GM23338 (cell line): ENCODE measurements around the gene ADAMTSL5.

Experiments
- CREB1 ChIP-seq: fragments of 250-450 bp; sonication (Bioruptor Pico); IDR thresholded peaks from 2 replicates; pipeline ENCODE4 v1.5.0; 2020; ENCODE audit warnings: low read depth, mild to moderate bottlenecking, moderate library complexity
- EZH2 ChIP-seq: fragments of 200-600 bp; sonication (generic); IDR thresholded peaks from one replicate; pipeline ENCODE4 v1.8.0; 2017; ENCODE audit warnings: antibody characterized with exemption, mild to moderate bottlenecking, low read depth; ENCODE audit not compliant: unreplicated experiment
- EZH2phosphoT487 ChIP-seq: fragments of 200-600 bp; sonication (generic); IDR thresholded peaks from one replicate; pipeline ENCODE4 v1.8.1; 2018; ENCODE audit warnings: antibody characterized with exemption; ENCODE audit not compliant: unreplicated experiment
- POLR2AphosphoS5 ChIP-seq: IDR thresholded peaks from 2 replicates; pipeline ENCODE4 v1.6.1; 2016; ENCODE audit warnings: antibody characterized with exemption, low read depth
- ZNF114 ChIP-seq: fragments of 250-450 bp; sonication (Bioruptor Pico); IDR thresholded peaks from 2 replicates; pipeline ENCODE4 v1.5.0; 2020; ENCODE audit warnings: mild to moderate bottlenecking, moderate library complexity
- ZNF331 ChIP-seq: fragments of 250-450 bp; sonication (Bioruptor Pico); IDR thresholded peaks from 2 replicates; pipeline ENCODE4 v1.5.0; 2020; ENCODE audit warnings: low read depth, mild to moderate bottlenecking, moderate library complexity
- TF ChIP-seq, protein P1 (sequence below), 2 experiments: fragments of 200-600 bp in 1 of 2; sonication (generic) in 1 of 2; conservative IDR thresholded peaks; 2 replicates each; pipeline versions ENCODE4 v1.5.1 to v1.6.1; 2016 to 2017; ENCODE audit warnings: antibody characterized with exemption in 2 of 2, low read depth in 2 of 2, mild to moderate bottlenecking in 2 of 2, moderate library complexity in 1 of 2
- TF ChIP-seq, protein P2 (sequence below): IDR thresholded peaks from one replicate; pipeline ENCODE4 v1.6.1; 2018; ENCODE audit warnings: antibody characterized with exemption; ENCODE audit not compliant: unreplicated experiment

DNA sequence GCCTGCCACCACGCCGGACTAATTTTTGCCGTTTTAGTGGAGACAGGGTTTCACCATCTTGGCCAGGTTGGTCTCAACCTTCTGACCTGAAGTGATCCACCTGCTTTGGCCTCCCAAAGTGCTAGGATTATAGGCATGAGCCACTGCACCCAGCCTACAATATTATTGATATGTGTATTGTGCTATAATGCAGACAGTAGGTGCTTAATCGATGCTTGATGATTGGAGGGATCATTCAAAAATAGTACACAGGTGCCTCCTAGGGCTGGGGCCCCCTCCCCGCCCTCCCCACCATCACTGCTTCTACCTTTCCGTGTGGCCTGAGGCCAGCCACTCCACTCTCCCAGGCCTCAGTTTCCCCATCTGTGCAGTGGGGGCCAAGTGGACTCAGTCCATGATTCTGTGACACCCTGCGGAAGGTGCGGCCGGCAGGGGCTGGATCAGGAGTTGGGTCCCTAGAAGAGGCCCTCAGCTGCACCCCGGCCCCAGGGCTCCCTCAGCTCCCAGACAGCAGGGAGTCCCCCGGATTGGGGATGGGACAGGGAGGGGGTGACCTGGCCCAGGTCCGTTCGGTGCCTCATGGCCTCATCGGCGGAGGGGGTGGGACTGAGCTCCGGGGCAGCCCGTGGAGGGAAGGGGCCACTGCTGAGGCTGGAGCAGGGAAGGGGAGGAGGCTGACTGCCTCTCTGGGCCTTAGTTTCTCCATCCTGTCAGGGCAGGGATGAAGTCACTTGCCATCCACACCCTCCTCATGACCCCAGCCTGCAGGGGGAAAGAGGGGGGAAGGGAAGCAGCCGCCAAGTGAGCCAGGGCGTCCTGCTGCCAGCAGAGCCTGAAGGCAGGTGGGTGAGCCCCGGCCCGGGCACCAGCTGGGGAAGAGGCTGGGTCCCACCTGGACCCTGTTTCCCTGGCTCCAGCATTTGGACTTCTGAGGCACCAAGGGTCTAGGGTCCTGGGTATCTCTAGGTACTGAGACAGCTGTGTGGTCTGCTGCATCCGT is 1.2 kb downstream of the ADAMTSL5 start:
- TF ChIP-seq, protein P1, sequence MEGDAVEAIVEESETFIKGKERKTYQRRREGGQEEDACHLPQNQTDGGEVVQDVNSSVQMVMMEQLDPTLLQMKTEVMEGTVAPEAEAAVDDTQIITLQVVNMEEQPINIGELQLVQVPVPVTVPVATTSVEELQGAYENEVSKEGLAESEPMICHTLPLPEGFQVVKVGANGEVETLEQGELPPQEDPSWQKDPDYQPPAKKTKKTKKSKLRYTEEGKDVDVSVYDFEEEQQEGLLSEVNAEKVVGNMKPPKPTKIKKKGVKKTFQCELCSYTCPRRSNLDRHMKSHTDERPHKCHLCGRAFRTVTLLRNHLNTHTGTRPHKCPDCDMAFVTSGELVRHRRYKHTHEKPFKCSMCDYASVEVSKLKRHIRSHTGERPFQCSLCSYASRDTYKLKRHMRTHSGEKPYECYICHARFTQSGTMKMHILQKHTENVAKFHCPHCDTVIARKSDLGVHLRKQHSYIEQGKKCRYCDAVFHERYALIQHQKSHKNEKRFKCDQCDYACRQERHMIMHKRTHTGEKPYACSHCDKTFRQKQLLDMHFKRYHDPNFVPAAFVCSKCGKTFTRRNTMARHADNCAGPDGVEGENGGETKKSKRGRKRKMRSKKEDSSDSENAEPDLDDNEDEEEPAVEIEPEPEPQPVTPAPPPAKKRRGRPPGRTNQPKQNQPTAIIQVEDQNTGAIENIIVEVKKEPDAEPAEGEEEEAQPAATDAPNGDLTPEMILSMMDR (conservative IDR thresholded peaks at IDR 0.05; ENCODE audit: low read depth in 2 of 2) = no peak
- TF ChIP-seq POLR2AphosphoS5 (no peak), EZH2 (no peak), ZNF331 (CRISPR knock-in tag) (no peak), CREB1 (CRISPR knock-in tag) (no peak), ZNF114 (CRISPR knock-in tag) (no peak), EZH2phosphoT487 (no peak)
- TF ChIP-seq, protein P2, sequence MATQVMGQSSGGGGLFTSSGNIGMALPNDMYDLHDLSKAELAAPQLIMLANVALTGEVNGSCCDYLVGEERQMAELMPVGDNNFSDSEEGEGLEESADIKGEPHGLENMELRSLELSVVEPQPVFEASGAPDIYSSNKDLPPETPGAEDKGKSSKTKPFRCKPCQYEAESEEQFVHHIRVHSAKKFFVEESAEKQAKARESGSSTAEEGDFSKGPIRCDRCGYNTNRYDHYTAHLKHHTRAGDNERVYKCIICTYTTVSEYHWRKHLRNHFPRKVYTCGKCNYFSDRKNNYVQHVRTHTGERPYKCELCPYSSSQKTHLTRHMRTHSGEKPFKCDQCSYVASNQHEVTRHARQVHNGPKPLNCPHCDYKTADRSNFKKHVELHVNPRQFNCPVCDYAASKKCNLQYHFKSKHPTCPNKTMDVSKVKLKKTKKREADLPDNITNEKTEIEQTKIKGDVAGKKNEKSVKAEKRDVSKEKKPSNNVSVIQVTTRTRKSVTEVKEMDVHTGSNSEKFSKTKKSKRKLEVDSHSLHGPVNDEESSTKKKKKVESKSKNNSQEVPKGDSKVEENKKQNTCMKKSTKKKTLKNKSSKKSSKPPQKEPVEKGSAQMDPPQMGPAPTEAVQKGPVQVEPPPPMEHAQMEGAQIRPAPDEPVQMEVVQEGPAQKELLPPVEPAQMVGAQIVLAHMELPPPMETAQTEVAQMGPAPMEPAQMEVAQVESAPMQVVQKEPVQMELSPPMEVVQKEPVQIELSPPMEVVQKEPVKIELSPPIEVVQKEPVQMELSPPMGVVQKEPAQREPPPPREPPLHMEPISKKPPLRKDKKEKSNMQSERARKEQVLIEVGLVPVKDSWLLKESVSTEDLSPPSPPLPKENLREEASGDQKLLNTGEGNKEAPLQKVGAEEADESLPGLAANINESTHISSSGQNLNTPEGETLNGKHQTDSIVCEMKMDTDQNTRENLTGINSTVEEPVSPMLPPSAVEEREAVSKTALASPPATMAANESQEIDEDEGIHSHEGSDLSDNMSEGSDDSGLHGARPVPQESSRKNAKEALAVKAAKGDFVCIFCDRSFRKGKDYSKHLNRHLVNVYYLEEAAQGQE = no peak
